ENCODE data around the gene ZSWIM5.
"Not testable (repeated sequence)": the region's sequence is repeated elsewhere in the genome, so short reads cannot be mapped to it uniquely, and the experiment has no call there.

Gene ZSWIM5

GRCh38 chr1:45243476-45244343 is 37.3 kb upstream of the ZSWIM5 start:
- no peak for DNase-seq (ENCODE audit: low read depth)
- TF ChIP-seq CTCF (IDR thresholded peaks at IDR 0.05; ENCODE audit: low read depth, low read length, missing control alignments) = no peak
- H3K4me3 ChIP-seq (ENCODE audit: low read depth, low read length) = no peak overlapping the region

GRCh38 chr1:45238846-45239245 is 32.4 kb upstream of the ZSWIM5 start:
- DNase-seq (ENCODE audit: low read depth) = no peak
- H3K4me3 ChIP-seq (ENCODE audit: low read depth, low read length) = no peak overlapping the region
- no peak for TF ChIP-seq CTCF (IDR thresholded peaks at IDR 0.05; ENCODE audit: low read depth, low read length, missing control alignments)

- no peak for DNase-seq (ENCODE audit: low read depth)
These were observed 29.7 kb upstream of the ZSWIM5 start for GRCh38 chr1:45236136-45236535.

GRCh38 chr1:45230537-45230936 is 24.1 kb upstream of the ZSWIM5 start:
- DNase-seq (ENCODE audit: low read depth) = no peak

More at GRCh38 chr1:45236136-45236535, 29.7 kb upstream of the ZSWIM5 start:
- no peak overlapping the region for H3K4me3 ChIP-seq (ENCODE audit: low read depth, low read length)
- no peak for TF ChIP-seq CTCF (IDR thresholded peaks at IDR 0.05; ENCODE audit: low read depth, low read length, missing control alignments)

GRCh38 chr1:45225598-45225997 is 19.2 kb upstream of the ZSWIM5 start:
- DNase-seq (ENCODE audit: low read depth) = no peak
- no peak for TF ChIP-seq CTCF (IDR thresholded peaks at IDR 0.05; ENCODE audit: low read depth, low read length, missing control alignments)
- H3K4me3 ChIP-seq (ENCODE audit: low read depth, low read length) = no peak overlapping the region

More at GRCh38 chr1:45230537-45230936, 24.1 kb upstream of the ZSWIM5 start:
- no peak for TF ChIP-seq CTCF (IDR thresholded peaks at IDR 0.05; ENCODE audit: low read depth, low read length, missing control alignments)
- no peak overlapping the region for H3K4me3 ChIP-seq (ENCODE audit: low read depth, low read length)

GRCh38 chr1:45223710-45224109 is 17.3 kb upstream of the ZSWIM5 start:
- DNase-seq (ENCODE audit: low read depth); H3K4me3 ChIP-seq (ENCODE audit: low read depth, low read length): not testable (repeated sequence)

GRCh38 chr1:45221716-45222115 is 15.3 kb upstream of the ZSWIM5 start:
- no peak for TF ChIP-seq CTCF (IDR thresholded peaks at IDR 0.05; ENCODE audit: low read depth, low read length, missing control alignments)
- H3K4me3 ChIP-seq (ENCODE audit: low read depth, low read length) = no peak overlapping the region
- DNase-seq (ENCODE audit: low read depth) = no peak
